ENCODE data around the gene MAGEA2B. TPM values are rescaled to one million over a fixed set of nuclear protein-coding genes. Genes with fewer than 3 reads are reported as not detected.
"Not testable (repeated sequence)": the region's sequence is repeated elsewhere in the genome, so short reads cannot be mapped to it uniquely, and the experiment has no call there.

Gene MAGEA2B, protein sequence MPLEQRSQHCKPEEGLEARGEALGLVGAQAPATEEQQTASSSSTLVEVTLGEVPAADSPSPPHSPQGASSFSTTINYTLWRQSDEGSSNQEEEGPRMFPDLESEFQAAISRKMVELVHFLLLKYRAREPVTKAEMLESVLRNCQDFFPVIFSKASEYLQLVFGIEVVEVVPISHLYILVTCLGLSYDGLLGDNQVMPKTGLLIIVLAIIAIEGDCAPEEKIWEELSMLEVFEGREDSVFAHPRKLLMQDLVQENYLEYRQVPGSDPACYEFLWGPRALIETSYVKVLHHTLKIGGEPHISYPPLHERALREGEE
- total RNA-seq (2014; rRNA removed; shearing (Covaris generic)): 0.77 TPM in 1 of 2 replicates, not detected in the other

- DNase-seq (ENCODE audit: low spot score): not testable (repeated sequence)
Measured at GRCh38 chrX:152713815-152714787, at the start of gene MAGEA2B. Gene MAGEA2B, plus strand, starts transcription at chrX:152714628. Its CDS starts 2,479 bp downstream, at chrX:152717107.

- DNase-seq (ENCODE audit: low spot score): no peak
Measured at GRCh38 chrX:152674135-152674534, 40.3 kb upstream of the MAGEA2B start.

- not testable (repeated sequence) for DNase-seq (ENCODE audit: low spot score)
Measured at GRCh38 chrX:152674652-152675051, 39.8 kb upstream of the MAGEA2B start.

- not testable (repeated sequence) for DNase-seq (ENCODE audit: low spot score)
Measured at GRCh38 chrX:152681012-152681411, 33.4 kb upstream of the MAGEA2B start.

GRCh38 chrX:152697952-152698931 lies 16.2 kb upstream of the MAGEA2B start, which contains the start of gene MAGEA3:
Gene MAGEA3, plus strand, starts transcription at chrX:152698794. Its CDS starts 2,039 bp downstream, at chrX:152700833.
- not testable (repeated sequence) for DNase-seq (ENCODE audit: low spot score)

DNA sequence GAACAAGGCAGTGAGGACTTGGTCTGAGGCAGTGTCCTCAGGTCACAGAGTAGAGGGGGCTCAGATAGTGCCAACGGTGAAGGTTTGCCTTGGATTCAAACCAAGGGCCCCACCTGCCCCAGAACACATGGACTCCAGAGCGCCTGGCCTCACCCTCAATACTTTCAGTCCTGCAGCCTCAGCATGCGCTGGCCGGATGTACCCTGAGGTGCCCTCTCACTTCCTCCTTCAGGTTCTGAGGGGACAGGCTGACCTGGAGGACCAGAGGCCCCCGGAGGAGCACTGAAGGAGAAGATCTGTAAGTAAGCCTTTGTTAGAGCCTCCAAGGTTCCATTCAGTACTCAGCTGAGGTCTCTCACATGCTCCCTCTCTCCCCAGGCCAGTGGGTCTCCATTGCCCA lies 14.0 kb upstream of the MAGEA2B start:
- DNase-seq (ENCODE audit: low spot score): not testable (repeated sequence)

- not testable (repeated sequence) for DNase-seq (ENCODE audit: low spot score)
Measured at GRCh38 chrX:152706500-152706899, 7.9 kb upstream of the MAGEA2B start.

DNA sequence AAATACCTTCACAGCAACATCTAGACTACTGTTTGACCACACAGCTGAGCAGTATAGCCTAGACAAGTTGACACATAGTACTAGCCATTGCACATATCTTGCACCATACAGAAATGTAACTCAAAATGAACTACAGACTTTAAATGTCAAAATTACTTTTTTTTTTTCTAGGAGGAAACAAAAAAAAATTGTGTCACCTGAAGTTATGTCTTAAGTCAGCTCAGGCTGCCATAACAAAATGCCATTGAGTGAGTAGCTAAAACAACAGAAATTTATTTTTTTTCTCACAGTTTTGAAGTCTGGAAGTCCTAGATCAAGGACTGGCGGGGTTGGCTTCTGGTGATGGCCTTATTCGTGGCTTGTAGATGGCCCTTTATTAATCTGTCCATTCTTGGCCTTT lies 5.3 kb upstream of the MAGEA2B start, which contains the start of gene CSAG2:
Gene CSAG2, minus strand, starts transcription at position 101 of the 400 bp plus-strand sequence. CDS start 161 bp downstream, outside the sequence.
- not testable (repeated sequence) for DNase-seq (ENCODE audit: low spot score)

- DNase-seq (ENCODE audit: low spot score): not testable (repeated sequence)
Measured at GRCh38 chrX:152713195-152713594, 1.2 kb upstream of the MAGEA2B start.

GRCh38 chrX:152725409-152725808 lies 11.0 kb downstream of the MAGEA2B start:
- DNase-seq (ENCODE audit: low spot score): no peak

DNA sequence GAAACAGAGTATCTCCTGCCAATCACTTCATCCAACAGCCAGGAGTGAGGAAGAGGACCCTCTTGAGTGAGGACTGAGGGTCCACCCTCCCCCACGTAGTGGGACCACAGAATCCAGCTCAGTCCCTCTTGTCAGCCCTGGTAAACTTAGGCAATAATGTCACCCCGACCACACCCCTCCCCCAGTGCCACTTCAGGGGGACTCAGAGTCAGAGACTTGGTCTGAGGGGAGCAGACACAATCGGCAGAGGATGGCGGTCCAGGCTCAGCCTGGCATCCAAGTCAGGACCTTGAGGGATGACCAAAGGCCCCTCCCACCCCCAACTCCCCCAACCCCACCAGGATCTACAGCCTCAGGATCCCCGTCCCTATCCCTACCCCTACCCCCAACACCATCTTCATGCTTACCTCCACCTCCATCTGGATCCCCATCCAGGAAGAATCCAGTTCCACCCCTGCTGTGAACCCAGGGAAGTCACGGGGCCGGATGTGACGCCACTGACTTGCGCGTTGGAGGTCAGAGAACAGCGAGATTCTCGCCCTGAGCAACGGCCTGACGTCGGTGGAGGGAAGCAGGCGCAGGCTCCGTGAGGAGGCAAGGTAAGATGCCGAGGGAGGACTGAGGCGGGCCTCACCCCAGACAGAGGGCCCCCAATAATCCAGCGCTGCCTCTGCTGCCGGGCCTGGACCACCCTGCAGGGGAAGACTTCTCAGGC lies 19.0 kb downstream of the MAGEA2B start, which contains the start of the genes CSAG1 and MAGEA12:
Gene CSAG1, minus strand, starts transcription at position 461 of the 715 bp plus-strand sequence. CDS start 1,261 bp downstream, outside the sequence.
Gene MAGEA12, plus strand, starts transcription at position 497 of the 715 bp plus-strand sequence. CDS start 2,405 bp downstream, outside the sequence.
- no peak for DNase-seq (ENCODE audit: low spot score)

- DNase-seq (ENCODE audit: low spot score): not testable (repeated sequence)
Measured at GRCh38 chrX:152734143-152734858, 19.9 kb downstream of the MAGEA2B start.

- DNase-seq (ENCODE audit: low spot score): no peak
Measured at GRCh38 chrX:152735101-152735500, 20.7 kb downstream of the MAGEA2B start.

DNA sequence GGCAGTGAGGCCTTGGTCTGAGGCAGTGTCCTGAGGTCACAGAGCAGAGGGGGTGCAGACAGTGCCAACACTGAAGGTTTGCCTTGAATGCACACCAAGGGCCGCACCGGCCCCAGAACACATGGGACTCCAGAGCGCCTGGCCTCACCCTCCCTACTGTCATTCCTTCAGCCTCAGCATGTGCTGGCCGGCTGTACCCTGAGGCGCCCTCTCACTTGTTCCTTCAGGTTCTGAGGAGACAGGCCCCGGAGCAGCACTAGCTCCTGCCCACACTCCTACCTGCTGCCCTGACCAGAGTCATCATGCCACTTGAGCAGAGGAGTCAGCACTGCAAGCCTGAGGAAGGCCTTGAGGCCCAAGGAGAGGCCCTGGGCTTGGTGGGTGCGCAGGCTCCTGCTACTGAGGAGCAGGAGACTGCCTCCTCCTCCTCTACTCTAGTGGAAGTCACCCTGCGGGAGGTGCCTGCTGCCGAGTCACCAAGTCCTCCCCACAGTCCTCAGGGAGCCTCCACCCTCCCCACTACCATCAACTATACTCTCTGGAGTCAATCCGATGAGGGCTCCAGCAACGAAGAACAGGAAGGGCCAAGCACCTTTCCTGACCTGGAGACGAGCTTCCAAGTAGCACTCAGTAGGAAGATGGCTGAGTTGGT lies 21.6 kb downstream of the MAGEA2B start:
- DNase-seq (ENCODE audit: low spot score): no peak

GRCh38 chrX:152736528-152736927 lies 22.1 kb downstream of the MAGEA2B start:
- not testable (repeated sequence) for DNase-seq (ENCODE audit: low spot score)

GRCh38 chrX:152738560-152738959 lies 24.1 kb downstream of the MAGEA2B start:
- DNase-seq (ENCODE audit: low spot score): no peak

GRCh38 chrX:152753686-152754650 lies 39.5 kb downstream of the MAGEA2B start, which contains the start of gene MAGEA2:
Gene MAGEA2, minus strand, starts transcription at chrX:152753842. Its CDS starts 2,479 bp downstream, at chrX:152751363.
- not testable (repeated sequence) for DNase-seq (ENCODE audit: low spot score)

All from A172 (cell line).